HG03060 (cell line): Measurements from ENCODE around the gene DAGLB.
A peak's percentile ranks its signal among the peaks of the same experiment; 100 is the strongest.
"Not testable (repeated sequence)": the region's sequence is repeated elsewhere in the genome, so short reads cannot be mapped to it uniquely, and the experiment has no call there.

ENCODE experiments used
- ATAC-seq: cut with Tn5 transposase; IDR thresholded peaks from one replicate; pipeline ENCODE4 v1.9.1; 2021; ENCODE audit warnings: low read depth, moderate number of reproducible peaks; ENCODE audit not compliant: unreplicated experiment

Gene DAGLB

DNA sequence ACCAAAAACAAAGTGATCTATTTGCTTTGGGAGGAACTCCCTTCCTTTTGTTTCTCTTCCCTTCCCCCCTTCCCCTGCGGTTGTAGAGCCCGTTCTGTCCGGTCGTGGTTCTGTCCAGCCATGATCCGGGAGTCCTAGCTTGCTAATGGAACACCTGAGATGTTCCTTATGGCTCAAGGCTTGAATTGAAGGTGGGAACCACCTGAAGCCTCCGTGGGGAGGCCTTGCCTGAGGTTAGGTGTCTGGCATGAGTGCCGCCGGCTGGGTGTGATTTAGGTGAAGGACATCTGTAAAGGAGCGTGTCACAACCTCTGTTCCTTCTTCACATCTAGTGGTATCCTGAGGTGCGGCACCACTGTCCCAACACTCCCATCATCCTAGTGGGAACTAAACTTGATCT lies 46.2 kb downstream of the DAGLB start:
- no peak for ATAC-seq

DNA sequence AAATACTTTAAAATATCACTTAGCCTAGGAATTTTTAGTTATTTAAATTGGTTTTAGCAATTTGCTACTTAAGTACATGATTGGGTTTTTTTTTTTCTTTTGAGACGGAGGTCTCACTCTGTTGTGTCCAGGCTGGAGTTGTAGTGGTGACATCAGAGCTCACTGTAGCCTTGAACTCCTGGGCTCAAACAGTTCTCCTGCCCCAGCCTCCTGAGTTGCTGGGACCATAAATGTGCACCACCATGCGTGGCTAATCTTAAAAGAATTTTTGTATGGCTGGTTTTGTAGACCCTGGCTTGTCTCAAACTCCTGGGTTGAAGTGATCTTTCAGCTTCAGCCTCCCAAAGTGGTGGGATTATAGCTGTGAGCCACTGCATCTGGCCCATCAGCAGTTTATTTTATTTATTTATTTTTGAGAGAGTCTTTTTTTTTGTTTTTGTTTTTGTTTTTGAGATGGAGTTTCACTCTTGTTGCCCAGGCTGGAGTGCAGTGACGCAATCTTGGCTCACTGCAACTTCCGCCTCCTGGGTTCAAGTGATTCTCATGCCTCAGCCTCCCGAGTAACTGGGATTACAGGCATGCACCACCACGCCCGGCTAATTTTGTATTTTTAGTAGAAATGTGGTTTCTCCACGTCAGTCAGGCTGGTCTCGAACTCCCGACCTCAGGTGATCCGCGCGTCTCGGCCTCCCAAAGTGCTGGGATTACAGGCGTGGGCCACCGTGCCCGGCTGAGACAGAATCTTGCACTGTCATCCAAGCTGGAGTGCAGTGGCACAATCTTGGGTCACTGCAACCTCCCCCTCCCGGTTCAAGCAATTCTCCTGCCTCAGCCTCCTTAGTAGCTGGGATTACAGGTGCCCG lies 47.3 kb downstream of the DAGLB start:
- not testable (repeated sequence) for ATAC-seq

DNA sequence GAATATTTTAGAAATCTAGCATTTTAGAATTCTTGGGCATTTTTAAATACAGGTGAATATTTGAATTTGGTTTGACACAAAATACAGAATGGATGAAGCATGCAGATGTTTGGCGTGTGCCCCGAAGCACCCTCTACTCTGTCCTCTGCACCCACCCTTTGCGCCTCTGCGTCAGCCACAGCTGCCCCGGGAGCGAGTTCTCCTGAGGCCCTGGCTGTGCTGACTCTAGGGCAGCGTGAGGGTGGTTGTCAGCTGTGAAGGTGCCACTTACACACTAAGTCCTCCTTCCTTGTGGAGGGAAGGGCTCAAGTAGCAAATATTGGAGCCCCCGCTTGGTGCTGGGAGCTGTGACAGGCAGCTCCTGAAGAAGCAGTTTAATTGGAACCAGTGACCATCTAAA lies 48.4 kb downstream of the DAGLB start:
- no peak for ATAC-seq

DNA sequence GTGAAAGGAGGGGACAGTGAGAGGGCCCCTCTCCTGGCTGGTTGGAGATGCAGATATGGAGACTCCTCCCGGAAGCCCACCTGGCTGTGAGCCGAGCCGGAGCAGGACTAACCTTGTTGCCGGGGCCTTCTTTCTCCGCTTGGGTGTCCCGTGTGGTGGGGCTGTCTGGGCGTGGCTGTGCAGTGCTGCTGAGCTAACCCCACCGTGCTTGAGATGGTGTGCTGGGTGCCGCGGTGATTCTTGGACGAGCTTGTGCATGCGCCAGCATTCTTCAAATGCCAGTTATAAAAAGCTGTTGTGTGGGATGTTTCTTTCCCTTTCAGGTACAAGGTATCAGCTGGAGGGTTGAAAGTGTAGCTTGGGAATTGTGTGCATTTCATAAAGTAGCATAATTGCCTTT lies 48.8 kb downstream of the DAGLB start:
- ATAC-seq: no peak

DNA sequence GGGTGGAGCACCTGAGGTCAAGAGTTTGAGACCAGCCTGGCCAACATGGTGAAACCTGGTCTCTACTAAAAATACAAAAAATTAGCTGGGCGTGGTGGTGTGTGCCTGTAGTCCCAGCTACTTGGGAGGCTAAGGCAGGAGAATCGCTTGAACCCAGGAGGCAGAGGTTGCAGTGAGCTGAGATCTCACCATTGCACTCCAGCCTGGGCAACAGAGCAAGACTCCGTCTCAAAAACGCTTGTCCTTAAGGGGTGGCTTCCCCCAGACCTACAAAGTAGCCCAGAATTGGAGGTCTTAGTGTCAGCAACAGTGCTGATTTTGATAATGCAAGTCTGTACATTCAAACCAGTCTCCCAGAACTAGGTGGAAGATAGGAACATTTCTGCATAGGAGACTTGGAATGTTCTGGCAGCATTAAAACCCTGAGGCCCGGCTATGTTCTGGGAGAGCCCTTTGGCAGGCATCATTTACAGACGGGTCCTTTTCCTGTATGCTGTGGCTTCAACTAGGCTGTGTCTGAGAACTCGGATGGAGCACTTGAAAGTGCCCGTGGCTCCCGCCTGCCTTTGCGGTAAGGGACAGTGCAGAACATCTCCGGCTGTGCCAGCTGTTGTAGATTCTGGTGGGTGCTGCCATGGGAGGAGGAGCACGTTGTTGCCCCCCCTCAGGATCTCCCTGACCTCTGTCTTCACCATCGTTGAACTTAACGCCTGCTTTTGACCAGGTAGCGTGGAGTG lies 49.8 kb downstream of the DAGLB start:
- not testable (repeated sequence) for ATAC-seq

DNA sequence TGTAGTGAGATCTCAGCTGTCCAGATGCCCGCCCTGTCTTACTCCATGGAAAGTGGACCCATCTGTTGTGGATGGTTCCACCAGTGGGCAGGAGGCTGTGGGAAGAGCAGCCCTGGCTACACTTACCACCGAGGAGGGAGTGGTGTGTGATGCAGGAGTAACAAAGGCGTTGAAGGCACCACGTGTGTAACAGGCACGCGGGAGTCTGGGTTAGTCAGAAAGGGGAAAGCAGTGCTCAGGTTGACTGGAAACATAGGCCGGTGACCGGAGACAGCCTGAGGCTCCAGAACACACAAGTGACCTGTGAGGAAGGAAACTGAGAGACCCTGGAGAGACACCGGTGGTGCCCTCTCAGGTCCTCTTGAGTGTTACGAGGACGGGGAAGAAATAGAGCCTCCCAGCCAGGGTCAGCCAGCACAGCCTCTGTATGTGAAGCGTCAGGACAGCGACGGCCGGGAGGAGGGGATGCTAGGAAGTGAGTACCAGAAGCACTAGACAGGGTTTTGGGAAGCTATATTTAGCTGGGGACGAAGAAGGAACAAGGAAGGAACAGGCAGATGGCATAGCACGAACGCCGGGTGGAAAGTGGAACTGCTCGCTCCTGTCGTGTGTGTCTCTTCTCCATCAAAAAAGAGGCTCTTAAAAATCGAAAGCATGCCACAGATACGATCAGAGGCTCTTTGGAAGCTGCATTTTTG lies 51.7 kb downstream of the DAGLB start:
- no peak for ATAC-seq

DNA sequence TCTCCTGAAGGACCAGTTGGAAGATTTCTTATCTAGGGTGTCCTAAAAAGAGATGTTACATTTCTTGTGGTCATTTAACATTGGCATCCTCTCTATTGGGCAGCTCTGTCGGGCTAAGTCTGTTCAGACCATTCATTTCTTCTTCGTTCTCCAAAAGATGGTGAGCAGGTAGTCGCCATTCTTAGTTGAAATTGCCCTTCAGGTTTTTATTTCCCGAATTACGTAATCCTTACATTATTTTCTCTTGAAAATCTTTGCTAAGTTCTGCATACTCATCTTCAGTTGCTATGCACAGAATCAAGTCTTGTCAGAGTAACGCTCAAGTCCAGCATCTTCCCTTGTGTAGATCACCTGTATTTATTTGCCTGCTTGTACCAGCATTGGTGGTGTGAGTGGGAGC lies 53.6 kb downstream of the DAGLB start:
- no peak for ATAC-seq

DNA sequence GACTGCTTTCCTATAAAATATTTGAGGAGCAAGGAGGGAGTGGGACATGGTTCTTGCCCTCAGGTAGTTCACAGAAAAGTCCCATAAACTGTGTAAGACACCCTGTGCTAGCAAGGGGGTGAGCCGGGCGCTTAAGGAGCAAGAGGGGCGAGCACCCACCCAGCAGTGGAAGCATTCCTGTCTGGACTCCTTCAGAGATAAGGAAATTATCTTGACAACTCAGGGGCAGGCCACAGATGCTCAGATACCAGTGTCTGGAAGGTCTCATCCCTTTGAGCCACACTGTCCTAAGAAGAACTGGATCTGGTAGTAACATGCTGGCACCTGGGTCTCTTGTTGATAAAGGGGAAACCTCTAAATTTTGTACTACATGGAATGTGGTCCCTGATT lies 54.1 kb downstream of the DAGLB start:
- ATAC-seq: no peak

DNA sequence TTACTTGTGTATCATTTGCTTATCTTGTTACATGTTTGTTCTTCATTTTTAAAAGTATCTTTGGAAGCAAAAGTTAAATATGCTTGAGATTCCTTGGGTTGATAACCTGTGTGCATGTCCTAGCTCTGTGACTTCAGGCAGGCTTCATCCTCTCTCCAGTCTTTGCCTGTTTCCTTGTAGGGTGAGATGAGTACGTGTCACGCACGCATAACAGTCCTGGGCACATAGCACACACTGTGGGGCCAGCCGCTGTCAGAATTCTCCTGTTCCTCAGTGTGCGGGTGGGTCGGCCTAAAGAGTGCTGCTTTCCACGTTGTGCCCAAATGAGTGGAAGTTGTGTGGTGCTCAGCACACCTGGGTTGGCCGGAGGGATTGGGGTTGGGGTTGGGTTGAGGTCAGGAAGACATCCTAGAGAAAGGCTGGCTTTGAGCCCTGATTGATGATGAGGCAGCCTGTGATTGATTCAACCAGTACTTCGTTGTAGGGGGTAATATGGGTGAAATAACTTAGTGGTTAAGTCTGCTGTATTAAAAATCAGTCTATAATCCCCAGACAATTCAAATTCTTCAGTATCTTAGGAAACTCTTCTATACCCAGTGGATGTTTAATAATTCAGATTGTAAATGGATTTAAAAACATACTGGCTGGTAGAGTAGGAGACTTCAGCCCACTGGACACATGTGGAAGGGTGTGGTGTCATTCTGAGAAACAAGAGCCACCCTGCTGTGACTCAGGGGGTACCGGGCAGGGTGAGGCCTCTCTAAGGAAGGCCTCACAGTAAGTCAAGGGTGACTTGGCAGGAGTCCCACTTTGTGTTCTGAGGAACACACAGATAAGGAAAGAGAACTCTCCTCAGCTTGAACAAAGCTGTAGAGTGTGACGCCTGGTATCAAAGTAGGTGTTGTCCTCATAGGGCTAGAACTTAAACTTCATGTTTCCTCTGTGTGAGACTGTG lies 54.8 kb downstream of the DAGLB start:
- ATAC-seq: peak; percentile 64

DNA sequence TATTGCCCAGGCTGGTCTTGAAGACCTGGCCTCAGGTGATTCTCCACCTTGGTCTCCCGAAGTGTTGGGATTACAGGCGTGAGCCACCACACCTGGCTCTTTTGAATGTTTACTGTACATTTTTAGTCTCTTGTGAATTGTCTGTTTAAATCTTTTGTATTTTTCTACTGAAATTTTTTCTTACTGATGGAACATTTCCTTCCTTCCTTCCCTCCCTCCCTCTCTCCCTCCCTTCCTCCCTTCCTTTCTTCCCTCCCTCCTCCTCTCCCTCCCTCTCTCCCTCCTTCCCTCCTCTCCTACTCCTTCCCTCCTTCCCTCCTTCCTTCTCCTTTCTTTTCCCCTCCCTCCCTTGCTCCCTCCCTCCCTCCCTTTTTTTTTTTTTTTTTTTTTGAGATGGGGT lies 58.0 kb downstream of the DAGLB start:
- ATAC-seq: no peak

DNA sequence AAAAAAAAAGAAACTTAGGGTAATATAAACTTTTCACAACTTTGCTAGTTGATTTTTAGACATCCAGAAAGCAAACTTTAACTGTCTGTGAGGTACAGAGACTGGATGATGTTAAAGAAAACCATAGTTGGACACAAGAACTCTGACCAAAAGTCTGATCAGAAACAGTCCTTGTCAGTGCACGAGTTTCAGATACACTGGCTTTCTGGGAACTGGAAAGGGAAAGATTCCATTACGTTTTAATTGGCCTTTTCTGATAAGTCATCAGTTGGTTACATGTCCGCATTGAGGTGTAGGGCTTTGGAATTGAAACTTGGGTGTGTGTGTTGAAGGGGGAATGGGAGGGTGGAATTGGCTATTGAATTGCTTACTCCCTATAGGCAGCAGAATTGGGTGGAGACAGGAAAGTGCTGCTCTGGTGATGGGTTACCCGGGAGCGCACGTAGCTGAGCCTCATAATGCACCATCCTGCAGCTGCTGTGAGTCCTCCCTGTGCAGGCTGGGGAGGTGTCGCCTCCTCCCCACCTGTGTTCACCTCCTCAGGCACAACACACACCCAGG lies 59.9 kb downstream of the DAGLB start:
- ATAC-seq: no peak

DNA sequence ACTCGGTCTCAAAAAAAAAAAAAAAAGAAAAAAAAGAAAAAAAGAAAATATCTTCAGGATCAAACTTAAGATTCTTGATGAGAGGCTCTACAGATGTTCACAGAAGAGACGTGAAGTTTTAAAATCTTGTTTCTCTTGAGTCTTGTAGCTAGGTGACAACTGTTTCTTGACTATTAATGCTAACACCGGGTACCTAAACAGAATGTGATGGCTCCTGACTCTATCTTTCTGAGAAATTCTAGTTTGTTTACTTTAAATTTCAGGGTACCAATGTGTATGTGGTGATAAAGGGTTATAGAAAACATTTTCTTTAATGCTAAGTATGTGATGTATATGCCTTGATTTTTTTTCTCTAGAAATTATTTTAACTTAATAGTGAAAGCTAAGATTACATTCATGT lies 61.0 kb downstream of the DAGLB start:
- ATAC-seq: no peak

DNA sequence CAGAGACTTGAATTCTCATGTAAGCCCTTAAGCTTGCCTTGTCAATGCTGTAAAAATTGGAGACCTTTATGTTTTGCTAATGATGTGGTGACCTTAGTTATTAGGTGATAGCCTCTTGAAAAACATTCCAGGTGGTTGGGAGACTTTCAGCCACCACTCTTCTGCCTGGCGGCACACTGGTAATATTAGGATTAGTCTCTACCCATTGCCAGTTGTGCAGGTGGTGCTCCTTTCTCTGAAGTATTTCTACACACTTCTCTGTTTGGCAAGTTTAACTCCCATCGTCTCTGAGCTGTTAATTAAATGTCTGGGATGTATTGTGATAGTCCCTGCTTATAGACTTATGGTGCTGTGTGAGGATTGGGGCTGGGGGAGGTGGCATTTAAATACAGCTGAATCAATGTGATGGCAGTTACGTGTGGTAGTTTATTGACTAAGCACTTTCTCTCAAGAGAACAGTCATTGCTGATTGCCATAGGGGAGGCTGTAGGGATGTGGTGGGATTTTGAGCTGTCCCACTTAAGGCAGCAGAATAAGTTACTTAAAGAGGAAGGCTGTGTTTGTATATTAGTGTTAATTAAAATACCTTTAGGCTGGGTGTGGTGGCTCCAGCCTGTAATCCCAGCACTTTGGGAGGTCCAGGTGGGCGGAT lies 61.7 kb downstream of the DAGLB start:
- ATAC-seq: no peak

DNA sequence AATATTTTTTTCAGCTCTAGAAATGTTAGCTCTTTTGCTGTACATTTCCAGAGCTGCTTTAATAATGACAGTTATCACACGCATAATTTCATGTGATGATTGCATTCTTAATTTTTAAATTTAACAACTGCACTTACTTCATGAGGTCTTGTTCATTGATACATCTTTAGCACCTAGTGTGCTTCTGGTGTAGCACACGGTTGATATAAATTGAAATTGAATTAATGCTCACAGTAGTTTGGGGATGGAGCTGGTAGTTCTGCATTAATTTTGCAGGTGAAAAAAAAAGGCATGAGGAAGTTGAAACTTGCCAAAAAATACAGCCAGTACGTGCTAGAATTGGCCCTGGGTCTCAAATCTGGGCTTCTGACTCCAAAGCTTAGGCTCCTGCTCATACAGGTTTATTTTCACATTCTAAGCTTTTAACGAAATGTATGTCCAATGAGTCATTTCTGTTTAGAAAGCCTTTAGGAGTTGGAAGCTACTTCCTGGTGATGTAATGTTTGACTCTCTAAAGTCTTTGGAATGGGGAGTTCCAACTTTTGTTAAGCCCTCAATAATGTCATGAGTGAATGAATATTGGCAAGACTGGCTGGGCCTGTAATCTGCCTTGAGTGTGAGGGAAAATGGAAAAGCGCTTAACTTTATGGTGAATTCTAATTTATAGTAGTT lies 62.5 kb downstream of the DAGLB start:
- ATAC-seq: no peak

DNA sequence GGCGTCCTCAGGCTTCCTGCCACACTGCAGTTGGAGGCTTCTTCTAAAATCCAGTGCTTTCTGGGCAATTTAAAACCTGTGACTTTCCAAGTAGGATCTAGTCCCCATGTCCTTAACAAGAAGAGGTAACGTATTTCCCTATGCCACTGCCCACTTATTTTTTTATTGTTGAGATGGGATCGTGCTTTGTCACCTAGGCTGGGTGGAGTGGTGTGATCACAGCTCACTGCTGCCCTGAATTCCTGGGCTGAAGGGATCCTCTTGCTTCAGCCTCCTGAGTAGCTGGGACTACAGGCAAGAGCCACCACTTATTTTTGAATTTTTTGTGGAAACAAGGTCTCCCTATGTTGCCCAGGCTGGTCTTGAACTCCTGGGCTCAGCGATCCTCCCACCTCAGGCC lies 63.4 kb downstream of the DAGLB start:
- ATAC-seq: no peak

DNA sequence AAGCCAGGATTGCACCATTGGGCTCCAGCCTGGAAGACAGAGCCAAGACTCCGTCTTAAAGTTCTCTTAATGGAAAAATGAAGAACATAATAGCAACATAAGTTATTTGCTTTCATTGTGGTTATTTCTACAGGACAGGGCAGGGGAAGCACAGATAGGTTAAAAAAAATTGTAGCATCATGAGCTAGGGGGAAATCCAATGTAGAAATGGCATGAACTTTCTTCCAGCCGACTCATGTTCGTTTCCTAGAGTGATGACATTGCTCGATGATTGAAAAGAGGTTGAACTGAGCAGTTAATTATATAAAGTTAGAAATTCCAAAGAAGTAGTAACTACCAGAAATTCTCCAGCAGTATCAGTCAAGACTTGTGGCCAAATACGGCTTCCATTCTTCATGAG lies 64.9 kb downstream of the DAGLB start:
- no peak for ATAC-seq

DNA sequence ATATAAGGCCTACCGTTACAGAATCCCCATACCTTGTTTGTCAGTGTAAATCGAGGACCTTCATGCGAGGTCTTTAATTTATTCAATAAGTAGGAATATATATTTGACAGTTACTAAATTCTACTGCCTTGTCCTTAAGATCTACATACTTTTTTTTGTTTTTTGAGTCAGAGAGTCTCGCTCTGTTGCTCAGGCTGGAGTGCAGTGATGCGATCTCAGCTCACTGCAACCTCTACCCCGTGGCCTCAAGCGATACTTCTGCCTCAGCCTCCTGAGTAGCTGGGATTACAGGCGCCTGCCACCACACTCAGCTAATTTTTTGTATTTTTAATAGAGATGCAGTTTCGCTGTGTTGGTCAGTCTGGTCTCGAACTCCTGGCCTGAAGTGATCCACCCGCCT lies 65.9 kb downstream of the DAGLB start:
- not testable (repeated sequence) for ATAC-seq

DNA sequence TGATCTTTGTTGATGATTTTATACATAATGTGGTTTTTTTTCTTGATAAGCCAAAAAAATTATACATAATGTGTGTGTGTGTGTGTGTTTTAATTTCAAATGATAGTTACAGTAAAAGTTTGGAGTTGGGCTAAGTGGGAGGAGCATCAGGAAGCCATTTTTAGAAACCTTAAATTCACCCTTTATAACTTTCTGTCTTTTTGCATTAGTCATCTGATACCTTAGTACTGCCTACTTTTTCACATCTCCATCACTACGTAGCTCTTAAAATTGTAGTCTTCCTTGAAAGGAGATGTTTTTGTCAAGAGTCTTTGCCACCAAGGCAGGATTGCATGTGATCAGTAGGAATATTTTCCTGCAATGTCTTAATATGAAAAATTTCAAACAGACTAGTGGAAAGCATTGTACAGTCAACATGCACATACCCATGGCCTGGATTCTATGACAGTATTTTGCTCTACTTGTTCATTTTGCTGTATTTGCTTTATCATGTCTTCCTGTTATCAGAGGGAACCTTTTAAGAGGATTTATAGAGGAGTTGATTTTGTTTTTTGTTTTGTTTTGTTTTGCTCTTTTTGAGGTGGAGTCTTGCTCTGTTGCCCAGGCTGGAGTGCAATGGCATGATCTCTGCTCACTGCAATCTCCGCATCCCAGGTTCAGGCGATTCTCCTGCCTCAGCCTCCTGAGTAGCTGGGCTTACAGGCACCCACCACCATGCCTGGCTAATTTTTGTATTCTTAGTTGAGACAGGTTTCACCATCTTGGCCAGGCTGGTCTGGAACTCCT lies 67.3 kb downstream of the DAGLB start:
- no peak for ATAC-seq
